ENCODE results near the gene CTU2. TPM values are rescaled to one million over a fixed set of nuclear protein-coding genes. Genes with fewer than 3 reads are reported as not detected.

Gene CTU2
- total RNA-seq, 1 experiment from 2014 or later, result 52.4 TPM

GRCh38 chr16:88713054-88713453 lies 6.8 kb downstream of the CTU2 start (continued):
- TF ChIP-seq ZNF416 (CRISPR knock-in tag; IDR thresholded peaks at IDR 0.05), result no peak
- TF ChIP-seq, protein P1, sequence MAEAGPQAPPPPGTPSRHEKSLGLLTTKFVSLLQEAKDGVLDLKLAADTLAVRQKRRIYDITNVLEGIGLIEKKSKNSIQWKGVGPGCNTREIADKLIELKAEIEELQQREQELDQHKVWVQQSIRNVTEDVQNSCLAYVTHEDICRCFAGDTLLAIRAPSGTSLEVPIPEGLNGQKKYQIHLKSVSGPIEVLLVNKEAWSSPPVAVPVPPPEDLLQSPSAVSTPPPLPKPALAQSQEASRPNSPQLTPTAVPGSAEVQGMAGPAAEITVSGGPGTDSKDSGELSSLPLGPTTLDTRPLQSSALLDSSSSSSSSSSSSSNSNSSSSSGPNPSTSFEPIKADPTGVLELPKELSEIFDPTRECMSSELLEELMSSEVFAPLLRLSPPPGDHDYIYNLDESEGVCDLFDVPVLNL (CRISPR knock-in tag; IDR thresholded peaks at IDR 0.05; ENCODE audit: borderline replicate concordance, low read depth), result no peak
- TF ChIP-seq AR (CRISPR knock-in tag; IDR thresholded peaks at IDR 0.05), result no peak
- no peak for TF ChIP-seq NFATC4 (CRISPR knock-in tag; IDR thresholded peaks at IDR 0.05)
- no peak for TF ChIP-seq TCF7 (CRISPR knock-in tag; IDR thresholded peaks at IDR 0.05; ENCODE audit: low read depth)
- no peak for TF ChIP-seq GTF2I (CRISPR knock-in tag; conservative IDR thresholded peaks at IDR 0.05)
- TF ChIP-seq, protein P2, sequence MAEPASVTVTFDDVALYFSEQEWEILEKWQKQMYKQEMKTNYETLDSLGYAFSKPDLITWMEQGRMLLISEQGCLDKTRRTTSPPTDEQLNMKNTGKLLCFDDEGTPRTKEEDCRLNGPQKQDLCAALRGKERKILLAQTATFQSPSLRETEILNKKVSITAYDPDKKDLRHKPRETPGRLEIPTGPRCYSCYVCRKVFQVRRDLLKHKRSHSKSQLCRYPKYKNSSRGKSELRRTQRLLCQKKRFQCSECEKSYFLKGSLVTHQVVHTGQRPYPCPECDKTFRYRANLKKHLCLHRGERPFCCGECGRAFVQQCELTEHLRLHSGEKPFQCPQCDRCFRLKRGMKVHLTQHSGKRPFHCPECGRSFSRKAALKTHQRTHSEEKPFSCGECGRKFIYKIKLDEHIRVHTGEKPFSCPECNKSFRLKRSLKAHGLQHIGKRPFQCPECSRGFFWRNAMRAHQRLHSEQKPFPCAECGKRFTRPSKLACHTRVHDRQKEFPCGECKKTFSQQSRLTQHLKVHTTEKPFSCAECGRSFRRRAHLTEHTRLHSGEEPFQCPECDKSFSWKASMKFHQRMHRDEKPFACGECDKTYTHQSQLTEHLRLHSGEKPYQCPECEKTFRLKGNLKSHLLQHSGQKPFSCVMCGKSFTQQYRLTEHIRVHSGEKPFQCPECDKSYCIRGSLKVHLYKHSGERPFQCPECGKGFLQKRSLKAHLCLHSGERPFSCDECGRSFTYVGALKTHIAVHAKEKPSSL (CRISPR knock-in tag; conservative IDR thresholded peaks at IDR 0.05), result no peak
- no peak for TF ChIP-seq ATF1 (CRISPR knock-in tag; IDR thresholded peaks at IDR 0.05)

DNA sequence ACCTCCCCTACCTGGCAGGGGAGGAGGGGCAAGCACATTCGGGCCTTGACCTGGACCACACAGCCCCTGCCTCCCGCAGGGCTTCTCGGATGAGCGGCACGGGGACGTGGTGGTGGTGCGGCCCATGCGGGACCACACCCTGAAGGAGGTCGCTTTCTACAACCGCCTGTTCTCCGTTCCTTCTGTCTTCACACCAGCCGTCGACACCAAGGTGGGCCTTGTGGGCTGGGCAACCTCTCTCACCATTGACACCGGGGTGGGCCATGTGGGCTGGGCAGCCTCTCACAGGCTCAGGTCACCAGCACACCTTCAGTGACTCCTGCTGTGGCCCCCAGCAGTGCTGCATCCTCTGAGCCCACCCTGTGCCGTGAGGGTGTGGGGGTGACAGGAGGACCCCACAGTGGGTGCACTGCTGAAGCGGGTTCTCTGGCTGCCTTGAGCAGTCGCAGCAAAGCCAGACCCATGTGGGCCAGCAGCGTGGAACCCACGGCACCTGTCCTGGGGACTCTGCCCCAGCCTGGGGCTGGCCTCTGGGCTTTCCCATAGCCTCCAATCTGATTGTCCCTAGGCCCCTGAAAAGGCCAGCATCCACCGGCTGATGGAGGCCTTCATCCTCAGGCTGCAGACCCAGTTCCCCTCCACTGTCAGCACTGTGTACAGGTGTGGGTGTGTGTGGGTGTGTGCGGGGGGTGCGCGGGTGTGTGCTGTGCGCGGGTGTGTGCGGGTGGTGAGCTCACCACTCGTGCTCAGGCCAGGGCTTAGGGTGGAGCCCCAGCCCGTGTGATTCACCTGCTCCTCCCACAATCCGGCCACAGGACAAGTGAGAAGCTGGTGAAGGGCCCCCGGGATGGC lies 7.5 kb downstream of the CTU2 start:
- Mint-ChIP-seq H3K9me3 (no peaks in the 10 kb centered on the region), H3K36me3 (peaks cover 6% of the 10 kb centered on the region), H3K4me3 (no peak overlapping the region), H3K27ac (no peak overlapping the region; the same call in 1 of the 2 replicates), H3K4me1 (no peaks in the 10 kb centered on the region), H3K27me3 (ENCODE audit: low read depth) (no peaks in the 10 kb centered on the region)
- POLR2A ChIA-PET, result no interaction called here
- DNase-seq (ENCODE audit: low spot score), result no peak
- CTCF ChIA-PET, result interaction anchor here (1.3 to 5.2 kb wide), 2 partner anchors 24 to 30 kb away, joined by 4 to 41 read pairs; no protein-coding TSS in a partner anchor
- no peak for ATAC-seq
- no peak for TF ChIP-seq OVOL2 (CRISPR knock-in tag; IDR thresholded peaks at IDR 0.05; ENCODE audit: borderline replicate concordance)
- no peak for TF ChIP-seq PRRX2 (CRISPR knock-in tag; IDR thresholded peaks at IDR 0.05)
- no peak for TF ChIP-seq SMAD4 (CRISPR knock-in tag; IDR thresholded peaks at IDR 0.05)
- TF ChIP-seq SMAD3 (CRISPR knock-in tag; IDR thresholded peaks at IDR 0.05; ENCODE audit: borderline replicate concordance), result no peak
- TF ChIP-seq GTF2I (CRISPR knock-in tag; conservative IDR thresholded peaks at IDR 0.05), result no peak
- no peak for TF ChIP-seq NFE2L1 (CRISPR knock-in tag; IDR thresholded peaks at IDR 0.05)
- TF ChIP-seq ATF3 (CRISPR knock-in tag; conservative IDR thresholded peaks at IDR 0.05), result no peak
- no peak for TF ChIP-seq RELA (CRISPR knock-in tag; IDR thresholded peaks at IDR 0.05; ENCODE audit: borderline replicate concordance)
- TF ChIP-seq NR2C2 (CRISPR knock-in tag; IDR thresholded peaks at IDR 0.05), result no peak
- TF ChIP-seq SOX15 (CRISPR knock-in tag; IDR thresholded peaks at IDR 0.05), result no peak
- no peak for TF ChIP-seq MXD4 (CRISPR knock-in tag; IDR thresholded peaks at IDR 0.05; ENCODE audit: borderline replicate concordance)
- TF ChIP-seq, protein P3, sequence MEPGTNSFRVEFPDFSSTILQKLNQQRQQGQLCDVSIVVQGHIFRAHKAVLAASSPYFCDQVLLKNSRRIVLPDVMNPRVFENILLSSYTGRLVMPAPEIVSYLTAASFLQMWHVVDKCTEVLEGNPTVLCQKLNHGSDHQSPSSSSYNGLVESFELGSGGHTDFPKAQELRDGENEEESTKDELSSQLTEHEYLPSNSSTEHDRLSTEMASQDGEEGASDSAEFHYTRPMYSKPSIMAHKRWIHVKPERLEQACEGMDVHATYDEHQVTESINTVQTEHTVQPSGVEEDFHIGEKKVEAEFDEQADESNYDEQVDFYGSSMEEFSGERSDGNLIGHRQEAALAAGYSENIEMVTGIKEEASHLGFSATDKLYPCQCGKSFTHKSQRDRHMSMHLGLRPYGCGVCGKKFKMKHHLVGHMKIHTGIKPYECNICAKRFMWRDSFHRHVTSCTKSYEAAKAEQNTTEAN (CRISPR knock-in tag; IDR thresholded peaks at IDR 0.05), result no peak
- TF ChIP-seq USF1 (CRISPR knock-in tag; IDR thresholded peaks at IDR 0.05), result no peak
- no peak for TF ChIP-seq ZNF416 (CRISPR knock-in tag; IDR thresholded peaks at IDR 0.05)
- no peak for TF ChIP-seq ZNF219 (CRISPR knock-in tag; IDR thresholded peaks at IDR 0.05; ENCODE audit: borderline replicate concordance)
- no peak for TF ChIP-seq PRDM15 (CRISPR knock-in tag; IDR thresholded peaks at IDR 0.05)
